HG03066 (cell line): ENCODE measurements around the gene CALCOCO2.
"Not testable (repeated sequence)": the region's sequence is repeated elsewhere in the genome, so short reads cannot be mapped to it uniquely, and the experiment has no call there.

Experiments used
- ATAC-seq: cut with Tn5 transposase; IDR thresholded peaks from one replicate; pipeline ENCODE4 v1.9.1; 2021; ENCODE audit warnings: low read depth; ENCODE audit not compliant: unreplicated experiment

The CALCOCO2 gene

DNA sequence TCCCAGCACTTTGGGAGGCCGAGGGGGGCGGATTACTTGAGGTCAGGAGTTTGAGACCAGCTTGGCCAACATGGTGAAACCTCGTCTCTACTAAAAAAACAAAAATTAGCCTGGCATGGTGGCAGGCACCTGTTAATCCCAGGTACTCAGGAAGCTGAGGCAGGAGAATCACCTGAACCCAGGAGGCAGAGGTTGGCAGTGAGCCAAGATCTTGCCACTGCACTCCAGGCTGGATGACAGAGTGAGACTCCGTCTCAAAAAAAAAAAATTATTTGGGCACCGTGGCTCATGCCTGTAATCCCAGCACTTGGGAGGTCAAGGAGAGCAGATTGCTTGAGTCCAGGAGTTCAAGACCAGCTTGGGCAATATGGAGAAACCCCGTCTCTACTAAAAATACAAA is 9.9 kb upstream of the CALCOCO2 start:
- ATAC-seq: not testable (repeated sequence)

- ATAC-seq: no peak
Observed at GRCh38 chr17:48825446-48826381, 5.1 kb upstream of the CALCOCO2 start.

GRCh38 chr17:48831549-48831883 is 681 bp downstream of the CALCOCO2 start:
- ATAC-seq: no peak

DNA sequence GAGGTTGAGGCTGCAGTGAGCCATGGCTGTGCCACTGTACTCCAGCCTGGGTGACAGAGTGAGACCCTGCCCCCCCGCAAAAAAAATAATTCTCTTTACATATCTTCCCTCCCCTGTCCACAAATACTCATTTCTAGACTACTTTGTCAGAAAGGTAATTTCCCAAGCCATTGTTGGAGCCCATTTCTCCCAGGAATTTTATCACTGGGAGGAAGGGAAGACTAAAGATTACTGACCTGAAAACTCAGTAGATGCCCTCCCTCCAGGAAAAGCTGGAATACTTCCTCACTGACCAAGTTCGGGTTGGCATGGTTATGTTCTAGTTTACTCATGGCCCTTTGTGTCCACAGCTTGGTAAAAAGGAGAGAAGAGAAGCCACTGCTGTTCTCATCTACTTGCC is 4.1 kb downstream of the CALCOCO2 start:
- no peak for ATAC-seq

GRCh38 chr17:48835971-48836370 is 5.1 kb downstream of the CALCOCO2 start:
- ATAC-seq: no peak

- not testable (repeated sequence) for ATAC-seq
Observed at GRCh38 chr17:48837458-48837857, 6.6 kb downstream of the CALCOCO2 start.

DNA sequence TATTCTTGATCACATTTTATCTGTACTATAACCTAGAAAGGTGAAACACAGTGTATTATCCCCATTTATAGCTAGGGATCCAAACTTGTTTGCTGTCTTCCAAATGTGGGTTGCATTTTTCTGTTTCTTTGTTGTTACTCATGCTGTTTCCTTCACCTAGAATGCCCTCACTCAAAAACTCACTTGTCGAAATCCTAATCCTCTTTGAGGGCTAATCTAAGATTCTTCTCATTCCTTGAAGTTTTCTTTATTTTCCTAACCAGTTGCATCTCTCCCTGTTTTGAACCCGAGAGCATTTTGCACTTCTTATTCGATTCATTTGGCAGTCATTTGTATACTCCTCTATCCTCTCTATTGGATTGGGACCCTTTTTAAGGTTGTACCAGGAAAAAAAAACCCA is 9.6 kb downstream of the CALCOCO2 start:
- ATAC-seq: no peak

GRCh38 chr17:48841395-48841831 is 10.6 kb downstream of the CALCOCO2 start:
- ATAC-seq: peak; percentile 86

GRCh38 chr17:48842746-48843145 is 11.9 kb downstream of the CALCOCO2 start:
- no peak for ATAC-seq

DNA sequence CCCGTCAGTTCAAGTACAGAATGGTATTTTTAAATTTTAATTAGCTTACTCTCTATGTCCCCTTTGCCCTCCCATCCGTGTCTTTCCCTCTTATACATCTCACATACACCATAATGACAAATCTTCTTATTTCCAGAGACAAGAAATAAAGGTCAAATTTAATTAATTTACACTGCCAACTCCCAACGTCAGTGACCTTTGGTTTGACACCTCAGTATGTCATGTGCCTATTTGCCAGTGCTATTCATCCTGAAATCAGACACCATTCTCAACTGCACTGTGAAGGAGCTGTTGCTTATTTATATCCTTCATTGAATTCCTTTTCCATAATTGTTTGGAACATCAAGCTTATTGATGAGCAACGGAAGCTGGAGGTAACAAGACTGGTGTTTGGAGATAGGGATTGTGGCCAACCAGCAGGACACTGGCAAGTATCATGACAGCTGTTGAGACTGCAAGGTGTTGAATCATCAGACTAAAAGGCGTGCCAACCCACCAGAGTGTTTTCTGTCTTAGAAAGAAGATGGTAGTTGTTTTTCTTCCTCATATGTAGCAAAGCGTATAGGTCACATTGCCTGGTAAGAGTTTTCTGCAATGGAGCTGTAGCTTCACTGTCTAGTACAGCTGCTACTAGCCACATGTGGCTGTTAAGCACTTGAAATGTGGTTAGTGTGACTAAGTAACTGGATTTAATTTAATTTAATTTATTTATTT is 12.5 kb downstream of the CALCOCO2 start:
- no peak for ATAC-seq

GRCh38 chr17:48850792-48851323 is 20.0 kb downstream of the CALCOCO2 start:
- no peak for ATAC-seq

- no peak for ATAC-seq
Observed at GRCh38 chr17:48854774-48855476, 24.1 kb downstream of the CALCOCO2 start.

- no peak for ATAC-seq
Observed at GRCh38 chr17:48856122-48856821, 25.4 kb downstream of the CALCOCO2 start.

- no peak for ATAC-seq
Observed at GRCh38 chr17:48860034-48860433, 29.2 kb downstream of the CALCOCO2 start.

- no peak for ATAC-seq
Observed at GRCh38 chr17:48860456-48860855, 29.6 kb downstream of the CALCOCO2 start.

DNA sequence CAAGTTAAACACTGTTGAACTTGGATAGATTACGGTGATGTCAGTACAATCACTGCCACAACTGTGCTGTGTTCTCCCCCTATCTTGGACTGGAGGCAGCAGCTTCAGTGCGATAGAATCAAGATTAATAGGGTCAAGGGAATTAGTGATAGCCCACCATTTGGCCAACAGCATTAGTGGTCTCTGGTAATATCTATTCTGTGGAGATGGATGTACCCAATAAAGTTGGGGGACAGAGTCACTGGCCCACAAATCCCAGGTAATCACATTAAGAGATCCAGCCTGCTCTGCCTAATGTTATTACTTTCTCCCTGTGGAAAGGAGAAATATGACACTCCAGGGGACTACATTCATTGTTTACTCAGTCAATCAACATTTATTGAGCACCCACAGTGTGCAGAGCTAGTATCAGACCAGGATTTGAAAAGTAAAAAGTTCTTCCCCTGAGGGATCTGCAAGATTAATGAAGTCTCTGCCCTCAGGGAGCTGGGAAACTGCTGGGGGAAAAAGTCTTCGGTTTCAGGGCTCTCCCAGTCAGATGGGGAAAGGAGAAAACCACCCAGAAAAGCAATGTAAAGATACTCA is 38.2 kb downstream of the CALCOCO2 start:
- ATAC-seq: no peak

DNA sequence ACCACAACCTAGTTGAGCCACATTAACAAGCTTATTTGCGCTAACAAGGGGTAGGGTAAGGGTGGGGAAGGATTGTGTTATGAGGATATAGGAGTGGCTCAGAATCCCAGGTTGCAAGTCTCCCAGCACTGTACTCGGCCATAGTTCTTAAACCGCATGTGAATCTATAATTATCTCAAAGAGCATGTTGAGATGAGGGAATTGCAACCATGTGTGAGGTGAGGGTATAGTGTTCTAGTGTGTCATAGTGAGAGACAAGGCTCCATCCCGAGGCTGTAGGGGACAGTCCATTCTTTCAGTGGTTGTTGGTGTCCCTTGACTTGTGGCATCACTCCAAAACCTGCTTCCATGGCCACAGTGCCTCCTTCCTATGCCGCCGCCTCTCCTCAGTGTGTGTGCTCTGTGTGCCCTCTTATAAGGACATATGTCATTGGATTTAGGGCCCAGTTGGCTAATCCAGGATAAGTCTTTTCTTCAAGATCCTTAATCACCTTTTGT is 39.0 kb downstream of the CALCOCO2 start:
- ATAC-seq: no peak

DNA sequence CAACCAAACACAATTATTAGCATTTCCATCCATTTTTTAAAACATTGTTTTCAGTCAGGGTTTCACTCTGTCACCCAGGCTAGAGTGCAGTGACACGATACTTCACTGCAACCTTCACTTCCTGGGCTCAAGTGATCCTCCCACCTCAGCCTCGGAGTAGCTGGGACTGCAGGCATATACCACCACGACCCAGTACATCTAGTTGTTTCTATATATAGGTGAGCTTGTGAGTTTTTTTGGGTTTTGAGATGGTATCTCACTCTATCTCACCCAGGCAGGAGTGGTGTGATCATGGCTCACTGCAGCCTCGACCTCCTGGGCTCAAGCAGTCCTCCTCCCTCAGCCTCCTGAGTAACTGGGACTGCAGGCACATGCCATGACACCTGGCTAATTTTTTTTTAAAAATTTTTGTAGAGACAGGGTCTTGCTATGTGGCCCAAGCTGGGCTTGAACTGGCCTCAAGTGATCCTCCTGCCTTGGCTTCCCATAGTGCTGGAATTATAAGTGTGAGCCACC is 40.3 kb downstream of the CALCOCO2 start:
- ATAC-seq: no peak

GRCh38 chr17:48871551-48872351 is 40.9 kb downstream of the CALCOCO2 start:
- ATAC-seq: no peak
